Activated CD4-positive, CD25-positive, alpha-beta regulatory T cell treated with anti-CD3 and anti-CD28 coated beads, Interleukin-2, amount 50 U/mL, for 16 hours (primary cell): ENCODE measurements around the gene INO80E.

Experiments used
- DNase-seq: peaks from one replicate; pipeline ENCODE4 v3.0.0-alpha.2; 2020; ENCODE audit warnings: low read depth, low spot score

The INO80E gene

DNA sequence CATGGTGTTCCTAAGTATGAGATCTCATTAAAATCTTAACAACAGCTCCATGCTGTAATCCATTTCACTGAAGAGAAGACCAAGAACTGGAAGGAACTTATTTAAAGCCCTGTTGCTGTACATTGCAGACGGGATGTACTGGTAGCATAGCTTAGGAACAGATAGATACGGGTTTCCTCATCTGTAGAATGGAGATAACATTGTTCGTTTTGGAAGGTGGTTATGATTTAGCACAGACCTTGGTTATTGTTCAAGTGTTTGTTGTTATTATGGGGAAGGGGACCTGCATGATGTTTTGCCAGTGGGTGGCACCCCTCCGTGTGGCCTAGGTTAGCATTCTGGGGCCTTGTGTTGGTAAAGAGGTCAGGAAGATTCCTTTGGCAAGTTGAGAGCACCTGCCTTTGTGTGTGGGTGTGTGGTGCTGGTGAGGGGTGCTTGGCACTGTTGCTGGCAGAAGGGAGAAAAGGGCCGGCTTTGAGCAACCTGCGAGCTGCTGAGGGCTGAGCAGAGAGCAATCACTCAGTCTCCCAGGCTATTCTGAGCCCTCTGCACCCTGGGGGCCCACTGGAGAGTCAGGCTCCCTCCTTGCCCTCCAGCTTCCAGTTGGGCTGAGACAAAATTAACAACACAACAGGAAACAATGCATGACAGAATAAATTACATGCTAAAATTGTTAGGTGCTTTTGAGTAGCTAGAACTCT, 20.1 kb upstream of the INO80E start:
- no peak for DNase-seq

DNA sequence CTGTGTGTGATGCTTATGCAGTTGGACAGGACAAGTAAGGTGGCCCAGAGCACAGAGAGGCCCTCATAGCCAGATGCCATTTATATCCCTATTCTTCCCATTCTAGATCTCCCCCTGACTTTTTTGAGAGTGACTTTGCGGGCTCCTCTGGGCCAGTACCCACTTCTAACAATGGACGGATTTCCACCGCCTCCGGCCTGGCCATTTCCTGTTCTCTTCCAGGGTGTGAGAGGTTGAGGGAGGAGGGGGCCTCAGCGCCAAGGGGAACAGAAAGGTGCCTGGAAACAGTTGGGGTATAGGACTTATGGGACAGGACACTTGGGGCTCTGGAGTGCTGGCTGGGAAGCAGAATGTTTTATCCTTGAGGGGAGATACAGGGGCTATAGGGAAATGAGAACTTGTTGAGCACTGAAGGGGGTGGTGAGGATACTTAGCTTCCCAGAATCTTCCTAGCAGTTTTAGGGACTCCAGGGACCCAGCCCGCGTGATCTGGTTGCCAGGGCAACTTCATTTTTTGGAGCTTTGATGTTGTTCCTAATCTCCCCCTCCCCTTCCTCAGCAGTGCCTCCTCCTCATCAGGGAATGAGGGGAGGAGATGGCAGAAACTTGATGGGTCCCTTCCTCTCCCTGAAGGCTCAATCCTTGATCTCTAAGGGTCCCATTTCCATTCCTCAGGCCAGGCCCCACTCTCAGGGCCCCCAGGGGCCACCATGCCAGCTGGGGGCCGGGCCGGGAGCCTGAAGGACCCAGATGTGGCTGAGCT, 18.8 kb upstream of the INO80E start:
- no peak for DNase-seq

DNA sequence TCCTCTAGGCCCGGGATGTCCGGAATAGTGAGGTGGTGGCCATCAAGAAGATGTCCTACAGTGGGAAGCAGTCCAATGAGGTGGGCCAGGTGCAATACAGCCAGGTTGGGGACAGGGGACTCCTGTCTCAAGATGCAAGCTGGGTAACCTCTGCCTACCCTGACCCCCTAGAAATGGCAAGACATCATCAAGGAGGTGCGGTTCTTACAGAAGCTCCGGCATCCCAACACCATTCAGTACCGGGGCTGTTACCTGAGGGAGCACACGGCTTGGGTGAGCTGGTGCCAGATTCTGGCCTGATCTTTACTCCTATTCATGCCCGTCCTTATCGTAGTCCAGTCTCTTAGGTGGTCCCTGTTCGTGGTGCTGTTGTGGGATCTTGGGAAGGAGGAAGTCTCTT, 18.0 kb upstream of the INO80E start:
- no peak for DNase-seq

DNA sequence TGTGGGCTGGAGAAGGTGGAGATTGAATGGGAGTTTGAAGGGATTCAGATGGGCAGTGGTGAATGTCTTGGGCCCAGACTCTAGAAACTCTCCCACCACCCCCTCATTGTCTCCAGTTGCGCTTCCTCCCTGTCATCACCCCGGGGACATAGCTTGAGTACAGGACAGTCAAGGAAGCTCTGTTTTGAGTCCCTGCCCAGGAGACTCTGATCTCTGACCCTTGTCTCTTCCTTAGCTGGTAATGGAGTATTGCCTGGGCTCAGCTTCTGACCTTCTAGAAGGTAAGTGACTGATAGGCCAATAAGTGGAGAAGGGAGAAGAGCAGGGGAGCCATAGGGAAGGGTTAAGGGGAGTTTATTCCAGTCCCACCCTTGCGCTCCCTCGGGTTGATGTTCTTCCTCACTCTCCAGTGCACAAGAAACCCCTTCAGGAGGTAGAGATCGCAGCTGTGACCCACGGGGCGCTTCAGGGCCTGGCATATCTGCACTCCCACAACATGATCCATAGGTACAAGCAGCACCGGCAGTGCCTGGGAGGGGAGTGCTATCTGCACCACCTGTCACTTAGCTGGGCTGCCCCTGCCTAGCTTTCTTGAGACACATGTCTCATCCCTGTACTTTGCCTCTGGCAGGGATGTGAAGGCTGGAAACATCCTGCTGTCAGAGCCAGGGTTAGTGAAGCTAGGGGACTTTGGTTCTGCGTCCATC, 17.3 kb upstream of the INO80E start:
- DNase-seq, result no peak

DNA sequence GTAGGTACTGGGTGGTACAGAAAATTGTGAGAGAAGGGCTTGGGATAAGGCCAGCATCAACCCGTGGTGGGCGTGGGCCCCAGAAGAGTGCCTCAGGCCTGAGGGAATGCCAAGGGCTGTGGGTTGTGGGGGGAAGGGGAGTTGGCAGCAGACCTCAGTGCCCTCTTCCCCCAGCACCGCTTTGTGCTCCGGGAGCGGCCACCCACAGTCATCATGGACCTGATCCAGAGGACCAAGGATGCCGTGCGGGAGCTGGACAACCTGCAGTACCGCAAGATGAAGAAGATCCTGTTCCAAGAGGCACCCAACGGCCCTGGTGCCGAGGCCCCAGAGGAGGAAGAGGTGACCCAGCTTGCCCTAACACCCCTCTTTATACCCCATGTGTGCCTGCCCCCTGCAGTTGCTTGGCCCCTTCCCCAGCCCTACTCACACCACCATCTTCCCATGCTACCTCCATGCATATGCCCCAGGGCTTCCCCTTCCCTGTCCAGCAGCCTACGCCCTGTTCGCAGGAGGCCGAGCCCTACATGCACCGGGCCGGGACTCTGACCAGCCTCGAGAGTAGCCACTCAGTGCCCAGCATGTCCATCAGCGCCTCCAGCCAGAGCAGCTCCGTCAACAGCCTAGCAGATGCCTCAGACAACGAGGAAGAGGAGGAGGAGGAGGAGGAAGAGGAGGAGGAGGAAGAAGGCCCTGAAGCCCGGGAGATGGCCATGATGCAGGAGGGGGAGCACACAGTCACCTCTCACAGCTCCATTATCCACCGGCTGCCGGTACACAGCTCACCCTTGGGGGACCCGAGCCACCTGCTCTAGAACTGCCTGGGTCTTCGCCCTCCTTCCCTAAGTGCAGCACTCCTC, 13.3 kb upstream of the INO80E start:
- DNase-seq, result no peak

DNA sequence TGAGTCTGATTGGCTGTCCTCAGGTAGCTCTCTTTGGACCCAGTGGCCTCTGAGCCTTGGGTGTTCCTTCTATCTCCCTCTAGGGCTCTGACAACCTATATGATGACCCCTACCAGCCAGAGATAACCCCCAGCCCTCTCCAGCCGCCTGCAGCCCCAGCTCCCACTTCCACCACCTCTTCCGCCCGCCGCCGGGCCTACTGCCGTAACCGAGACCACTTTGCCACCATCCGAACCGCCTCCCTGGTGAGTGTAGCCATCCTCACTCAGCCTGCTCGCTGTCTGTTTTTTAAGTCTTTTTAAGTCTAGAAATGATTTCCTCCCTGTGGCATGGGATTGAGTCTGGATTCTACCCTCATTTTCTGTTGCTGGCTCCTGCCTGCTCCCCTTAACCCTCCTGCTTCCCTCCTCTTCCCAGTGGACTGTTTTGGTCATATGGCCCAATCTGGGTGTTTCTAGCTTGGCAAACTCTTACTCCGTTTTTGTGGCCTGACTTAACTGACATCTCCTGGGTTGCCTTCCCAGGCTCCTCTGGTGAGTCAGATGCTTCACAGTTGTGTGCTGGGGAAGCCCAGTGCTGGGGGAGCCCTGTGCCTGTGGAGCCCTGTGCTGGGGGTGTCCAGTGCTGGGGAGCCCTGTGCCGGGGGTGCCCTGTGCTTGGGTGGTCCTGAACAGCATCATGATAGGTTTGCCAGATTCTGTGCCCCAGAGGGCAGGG, 12.5 kb upstream of the INO80E start:
- no peak for DNase-seq

DNA sequence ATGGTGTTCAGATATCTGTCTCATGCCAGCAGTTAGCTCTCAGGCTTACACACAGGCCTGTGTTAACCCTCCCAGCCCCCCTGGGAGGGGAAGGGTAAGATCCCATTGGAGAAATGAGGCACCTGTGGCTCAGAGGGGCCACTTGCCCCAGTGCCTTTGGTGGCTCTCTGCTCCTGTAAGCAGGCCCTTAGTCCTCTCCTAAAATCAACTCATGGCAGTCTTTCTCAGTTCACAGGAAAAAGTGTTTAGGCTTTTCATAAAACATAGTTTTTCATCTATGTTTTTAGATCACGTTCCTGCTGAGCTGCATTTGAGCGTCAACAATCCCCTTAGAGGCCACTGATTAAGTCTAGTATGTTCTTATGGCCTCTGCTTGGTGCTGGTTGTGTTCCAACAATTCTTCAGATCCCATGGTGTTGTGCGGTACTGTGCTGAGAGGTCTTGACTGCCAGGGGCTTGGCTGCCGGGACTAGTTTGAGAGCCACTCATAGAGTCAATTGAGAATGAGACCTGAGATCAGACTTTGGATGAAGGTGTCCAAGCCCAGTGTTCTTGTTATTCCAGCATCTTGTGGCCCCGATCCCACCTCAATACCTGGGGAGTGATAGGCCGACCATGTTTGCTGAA, 11.8 kb upstream of the INO80E start:
- no peak for DNase-seq

DNA sequence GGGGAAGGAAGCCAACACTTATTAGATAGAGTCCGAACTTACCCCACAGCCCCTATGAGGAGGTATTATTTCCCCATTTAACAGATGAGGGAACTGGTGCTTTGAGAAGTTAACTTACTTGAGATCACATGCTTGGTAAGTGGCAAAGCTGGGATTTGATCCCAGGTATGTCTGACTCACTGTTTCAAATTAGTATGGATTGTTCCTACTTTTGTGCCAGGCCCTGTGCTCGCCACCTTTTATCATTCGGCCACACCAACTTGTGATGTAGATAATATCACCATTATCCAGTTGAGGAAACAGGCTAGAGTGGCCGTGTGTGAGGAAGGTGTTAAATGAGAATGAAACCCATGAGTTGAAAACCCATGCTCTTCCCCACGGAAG, 11.3 kb upstream of the INO80E start:
- DNase-seq, result no peak

DNA sequence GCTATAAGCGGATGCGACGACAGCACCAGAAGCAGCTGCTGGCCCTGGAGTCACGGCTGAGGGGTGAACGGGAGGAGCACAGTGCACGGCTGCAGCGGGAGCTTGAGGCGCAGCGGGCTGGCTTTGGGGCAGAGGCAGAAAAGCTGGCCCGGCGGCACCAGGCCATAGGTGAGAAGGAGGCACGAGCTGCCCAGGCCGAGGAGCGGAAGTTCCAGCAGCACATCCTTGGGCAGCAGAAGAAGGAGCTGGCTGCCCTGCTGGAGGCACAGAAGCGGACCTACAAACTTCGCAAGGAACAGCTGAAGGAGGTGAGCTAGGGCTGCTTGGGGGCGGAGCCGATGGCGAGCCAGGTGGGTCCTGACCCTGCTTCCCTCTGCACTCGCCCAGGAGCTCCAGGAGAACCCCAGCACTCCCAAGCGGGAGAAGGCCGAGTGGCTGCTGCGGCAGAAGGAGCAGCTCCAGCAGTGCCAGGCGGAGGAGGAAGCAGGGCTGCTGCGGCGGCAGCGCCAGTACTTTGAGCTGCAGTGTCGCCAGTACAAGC, 10.7 kb upstream of the INO80E start:
- DNase-seq, result no peak

DNA sequence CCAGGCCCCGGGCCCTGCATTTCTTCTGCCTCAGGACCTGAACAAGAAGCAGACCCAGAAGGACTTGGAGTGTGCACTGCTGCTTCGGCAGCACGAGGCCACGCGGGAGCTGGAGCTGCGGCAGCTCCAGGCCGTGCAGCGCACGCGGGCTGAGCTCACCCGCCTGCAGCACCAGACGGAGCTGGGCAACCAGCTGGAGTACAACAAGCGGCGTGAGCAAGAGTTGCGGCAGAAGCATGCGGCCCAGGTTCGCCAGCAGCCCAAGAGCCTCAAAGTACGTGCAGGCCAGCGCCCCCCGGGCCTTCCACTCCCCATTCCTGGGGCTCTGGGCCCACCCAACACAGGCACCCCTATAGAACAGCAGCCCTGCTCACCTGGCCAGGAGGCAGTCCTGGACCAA, 9.8 kb upstream of the INO80E start:
- DNase-seq, result no peak

DNA sequence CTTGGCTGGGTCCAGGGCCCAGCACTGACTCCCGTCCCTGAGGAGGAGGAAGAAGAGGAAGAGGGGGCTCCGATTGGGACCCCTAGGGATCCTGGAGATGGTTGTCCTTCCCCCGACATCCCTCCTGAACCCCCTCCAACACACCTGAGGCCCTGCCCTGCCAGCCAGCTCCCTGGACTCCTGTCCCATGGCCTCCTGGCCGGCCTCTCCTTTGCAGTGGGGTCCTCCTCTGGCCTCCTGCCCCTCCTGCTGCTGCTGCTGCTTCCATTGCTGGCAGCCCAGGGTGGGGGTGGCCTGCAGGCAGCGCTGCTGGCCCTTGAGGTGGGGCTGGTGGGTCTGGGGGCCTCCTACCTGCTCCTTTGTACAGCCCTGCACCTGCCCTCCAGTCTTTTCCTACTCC, 9.1 kb upstream of the INO80E start:
- no peak for DNase-seq

DNA sequence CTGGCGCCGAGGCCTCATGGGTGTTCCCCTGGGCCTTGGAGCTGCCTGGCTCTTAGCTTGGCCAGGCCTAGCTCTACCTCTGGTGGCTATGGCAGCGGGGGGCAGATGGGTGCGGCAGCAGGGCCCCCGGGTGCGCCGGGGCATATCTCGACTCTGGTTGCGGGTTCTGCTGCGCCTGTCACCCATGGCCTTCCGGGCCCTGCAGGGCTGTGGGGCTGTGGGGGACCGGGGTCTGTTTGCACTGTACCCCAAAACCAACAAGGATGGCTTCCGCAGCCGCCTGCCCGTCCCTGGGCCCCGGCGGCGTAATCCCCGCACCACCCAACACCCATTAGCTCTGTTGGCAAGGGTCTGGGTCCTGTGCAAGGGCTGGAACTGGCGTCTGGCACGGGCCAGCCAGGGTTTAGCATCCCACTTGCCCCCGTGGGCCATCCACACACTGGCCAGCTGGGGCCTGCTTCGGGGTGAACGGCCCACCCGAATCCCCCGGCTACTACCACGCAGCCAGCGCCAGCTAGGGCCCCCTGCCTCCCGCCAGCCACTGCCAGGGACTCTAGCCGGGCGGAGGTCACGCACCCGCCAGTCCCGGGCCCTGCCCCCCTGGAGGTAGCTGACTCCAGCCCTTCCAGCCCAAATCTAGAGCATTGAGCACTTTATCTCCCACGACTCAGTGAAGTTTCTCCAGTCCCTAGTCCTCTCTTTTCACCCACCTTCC, 8.5 kb upstream of the INO80E start:
- DNase-seq, result no peak

DNA sequence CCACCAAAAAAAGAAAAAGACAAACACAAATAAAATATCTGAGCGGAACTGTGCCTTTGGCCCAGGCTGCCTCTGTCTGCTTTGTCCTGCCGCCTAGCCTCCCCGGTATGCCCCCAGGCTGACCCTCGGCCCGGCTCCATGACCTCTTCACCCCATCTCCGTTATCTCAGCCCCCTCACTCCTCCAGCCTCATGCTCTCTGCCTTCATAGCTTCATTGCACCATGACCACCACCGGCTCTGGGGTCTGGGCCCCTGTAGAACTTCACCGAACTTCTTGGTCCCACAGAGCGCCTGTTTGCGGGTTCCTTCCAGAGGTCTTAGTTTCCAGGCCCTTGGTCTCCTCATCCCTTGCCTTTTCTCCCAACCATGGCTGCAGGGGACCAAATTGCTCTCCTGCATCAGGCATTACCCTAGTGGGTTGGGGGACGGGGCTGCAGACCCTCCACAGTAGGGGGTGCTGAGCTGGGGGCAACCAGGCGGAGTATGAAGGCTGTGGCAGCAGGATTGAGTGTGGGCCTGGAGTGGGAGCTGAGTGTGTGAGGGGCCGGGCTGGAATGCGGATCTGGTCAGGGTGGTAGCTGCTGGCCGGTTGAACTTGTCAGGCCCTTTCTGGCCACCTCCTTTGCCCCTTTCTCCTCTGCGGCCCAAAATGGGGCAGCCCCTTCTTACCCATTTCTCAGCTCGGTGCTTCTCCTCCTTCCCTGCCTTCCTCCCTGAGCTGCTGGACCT, 7.5 kb upstream of the INO80E start:
- no peak for DNase-seq

DNA sequence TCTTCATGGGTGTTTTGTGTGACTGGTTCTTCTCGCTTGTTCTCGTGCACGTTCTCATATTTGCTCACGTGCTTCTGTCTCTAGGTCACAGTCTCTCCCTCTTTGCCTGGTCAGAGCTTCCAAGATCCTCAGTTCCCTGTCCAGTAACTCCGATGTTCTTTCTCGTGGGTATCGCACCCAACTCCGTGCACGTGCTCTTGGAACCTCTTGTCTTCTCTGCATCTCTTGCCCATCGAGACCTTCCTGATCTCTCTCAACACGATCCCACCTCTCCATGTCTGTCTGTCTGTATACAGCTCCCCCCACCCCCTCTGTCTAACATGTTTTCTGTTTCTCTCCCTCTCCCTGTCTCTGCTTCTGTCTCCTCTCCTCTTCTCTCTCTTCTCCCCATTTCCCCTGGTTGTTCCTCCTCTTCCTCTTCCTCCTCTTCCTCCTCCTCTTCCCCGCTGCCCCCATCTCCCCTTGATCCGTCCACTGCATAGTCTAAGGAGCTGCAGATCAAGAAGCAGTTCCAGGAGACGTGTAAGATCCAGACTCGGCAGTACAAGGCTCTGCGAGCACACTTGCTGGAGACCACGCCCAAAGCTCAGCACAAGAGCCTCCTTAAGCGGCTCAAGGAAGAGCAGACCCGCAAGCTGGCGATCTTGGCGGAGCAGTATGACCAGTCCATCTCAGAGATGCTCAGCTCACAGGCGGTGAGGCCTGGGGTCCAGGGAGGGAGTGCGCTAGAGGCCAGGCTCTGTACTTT, 6.8 kb upstream of the INO80E start:
- no peak for DNase-seq

DNA sequence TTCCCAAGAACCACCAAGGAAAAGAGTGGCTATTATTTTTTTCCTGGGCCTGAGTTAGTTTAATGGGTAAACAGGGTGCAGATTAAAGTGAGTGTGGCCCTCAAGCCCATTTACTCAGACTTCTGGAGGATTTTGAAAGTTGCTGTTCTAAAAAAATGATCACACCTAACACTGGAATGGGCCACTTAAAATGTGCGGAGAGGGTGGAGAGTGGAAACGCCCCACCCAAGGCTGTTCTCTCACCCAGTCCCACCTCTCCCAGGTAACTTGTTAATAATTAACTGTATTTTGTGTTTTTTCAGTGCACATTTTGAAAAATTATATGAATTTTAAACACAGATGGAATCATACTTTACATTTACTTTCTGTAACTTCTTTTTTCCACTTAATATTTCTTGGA, 6.0 kb upstream of the INO80E start:
- no peak for DNase-seq

DNA sequence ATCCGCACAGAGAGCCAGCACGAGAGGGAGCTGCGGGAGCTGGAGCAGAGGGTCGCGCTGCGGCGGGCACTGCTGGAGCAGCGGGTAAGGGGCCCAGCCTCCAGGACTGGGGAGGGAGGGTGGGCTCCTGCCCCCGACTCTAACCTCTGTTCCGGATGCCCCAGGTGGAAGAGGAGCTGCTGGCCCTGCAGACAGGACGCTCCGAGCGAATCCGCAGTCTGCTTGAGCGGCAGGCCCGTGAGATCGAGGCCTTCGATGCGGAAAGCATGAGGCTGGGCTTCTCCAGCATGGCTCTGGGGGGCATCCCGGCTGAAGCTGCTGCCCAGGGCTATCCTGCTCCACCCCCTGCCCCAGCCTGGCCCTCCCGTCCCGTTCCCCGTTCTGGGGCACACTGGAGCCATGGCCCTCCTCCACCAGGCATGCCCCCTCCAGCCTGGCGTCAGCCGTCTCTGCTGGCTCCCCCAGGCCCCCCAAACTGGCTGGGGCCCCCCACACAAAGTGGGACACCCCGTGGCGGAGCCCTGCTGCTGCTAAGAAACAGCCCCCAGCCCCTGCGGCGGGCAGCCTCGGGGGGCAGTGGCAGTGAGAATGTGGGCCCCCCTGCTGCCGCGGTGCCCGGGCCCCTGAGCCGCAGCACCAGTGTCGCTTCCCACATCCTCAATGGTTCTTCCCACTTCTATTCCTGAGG, 5.0 kb upstream of the INO80E start:
- DNase-seq, result no peak

DNA sequence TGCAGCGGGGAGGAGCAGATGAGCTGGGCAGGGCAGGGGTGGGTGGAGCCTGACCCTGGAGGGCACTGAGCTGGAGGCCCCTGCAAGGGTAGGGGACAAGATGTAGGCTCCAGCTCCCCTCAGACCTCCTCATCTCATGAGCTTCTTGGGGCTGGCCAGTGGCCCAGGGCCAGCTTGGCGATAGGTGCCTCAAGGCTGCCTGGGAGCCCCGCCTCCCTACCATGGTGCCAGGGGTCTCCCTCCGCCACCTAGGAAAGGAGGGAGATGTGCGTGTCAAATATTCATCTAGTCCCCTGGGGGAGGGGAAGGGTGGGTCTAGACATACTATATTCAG, 4.5 kb upstream of the INO80E start:
- DNase-seq, result no peak

DNA sequence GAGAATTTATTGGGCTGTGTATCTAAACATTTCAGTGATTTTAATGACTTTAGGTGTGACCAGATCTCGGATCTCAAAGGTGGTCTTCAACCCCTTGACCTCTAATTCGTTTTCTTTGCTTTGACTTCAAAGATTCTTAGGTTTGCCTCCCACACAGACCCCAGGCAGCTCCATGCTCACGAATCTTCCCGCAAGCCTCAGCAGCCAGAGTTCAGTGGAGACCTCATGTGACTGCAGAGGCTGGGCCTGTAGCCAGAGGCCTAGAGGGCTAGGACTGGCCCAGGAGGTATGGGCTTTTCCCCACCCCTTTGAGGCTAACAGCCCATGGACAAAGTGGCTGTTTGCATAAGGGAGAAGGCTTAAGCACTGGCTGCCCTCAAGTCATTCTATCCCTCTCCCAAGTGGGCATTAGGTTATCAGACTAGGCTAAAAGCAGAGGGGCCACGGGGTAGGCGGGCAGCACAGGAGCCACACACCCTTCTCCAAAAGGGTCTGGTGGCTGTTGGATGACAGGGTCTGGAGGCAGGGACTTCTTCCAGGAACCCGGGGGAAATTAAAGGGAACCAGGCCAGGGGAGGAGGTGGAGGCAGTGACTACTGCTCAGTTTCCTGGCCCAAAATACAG, 3.6 kb upstream of the INO80E start:
- DNase-seq, result no peak
